Upper lobe of right lung (tissue), 1 donor: ENCODE measurements around the gene LHFPL6. TPM values are rescaled to one million over a fixed set of nuclear protein-coding genes. Genes with fewer than 3 reads are reported as not detected.
A peak's percentile ranks its signal among the peaks of the same experiment; 100 is the strongest.

Source experiments
- ATAC-seq: fragments of 200-7000 bp; cut with Tn5 transposase; one replicate; pipeline ENCODE4 v1.9.1; 2020; ENCODE audit warnings: mild to moderate bottlenecking, moderate library complexity
- DNase-seq: peaks from one replicate; pipeline ENCODE4 v3.0.0-alpha.2; 2020
- H3K27ac ChIP-seq: fragments of 200-600 bp; one replicate; pipeline ENCODE4 v1.8.0; 2022
- H3K27me3 ChIP-seq: fragments of 200-600 bp; one replicate; pipeline ENCODE4 v1.8.0; 2022; ENCODE audit warnings: mild to moderate bottlenecking
- H3K36me3 ChIP-seq: fragments of 200-600 bp; one replicate; pipeline ENCODE4 v1.8.0; 2022
- H3K4me1 ChIP-seq: fragments of 200-600 bp; one replicate; pipeline ENCODE4 v1.8.0; 2022
- H3K4me3 ChIP-seq: fragments of 200-600 bp; one replicate; pipeline ENCODE4 v1.8.0; 2022; ENCODE audit warnings: mild to moderate bottlenecking
- H3K9me3 ChIP-seq: fragments of 200-600 bp; one replicate; pipeline ENCODE4 v1.8.0; 2022
- CTCF ChIP-seq: fragments of 200-600 bp; IDR thresholded peaks from one replicate; pipeline ENCODE4 v1.8.0; 2022; ENCODE audit warnings: antibody characterized with exemption
- intact Hi-C: fragments of 100-400 bp; cut with DNase I; formaldehyde crosslinking; loops from one replicate; pipeline ENCODE4 v1.11.0; 2022
- total RNA-seq: library from RNA; stranded (reverse); fragmentation: NEBNext Ultra II Directional; extraction: Animal tissue kit (Norgen Biotek cat#: 25700); gene quantifications from one replicate; pipeline ENCODE4 v1.2.1, GENCODE V29; 2021
- donor health status: DM: no; HTN: yes; CAD: no; lungs with severe emphysema.

Gene LHFPL6
- total RNA-seq, 1 donor from 2014 or later = 80.0 TPM

GRCh38 chr13:39469676-39470075 lies 133.3 kb downstream of the LHFPL6 start:
- no peak overlapping the region for H3K27ac ChIP-seq
- H3K36me3 ChIP-seq = no peaks in the 10 kb centered on the region
- ATAC-seq (no peak), DNase-seq (no peak)
- no peaks in the 10 kb centered on the region for H3K4me1 ChIP-seq
- no peak overlapping the region for H3K4me3 ChIP-seq
- intact Hi-C loops = loop anchor here (5.0 kb wide), 1 partner anchor 1857 kb away; no protein-coding TSS in a partner anchor
- no peaks in the 10 kb centered on the region for H3K27me3 ChIP-seq
- no peaks in the 10 kb centered on the region for H3K9me3 ChIP-seq
- no peak for TF ChIP-seq CTCF

GRCh38 chr13:39468306-39468705 lies 134.7 kb downstream of the LHFPL6 start:
- no peak for DNase-seq
- ATAC-seq = no peak
- no peaks in the 10 kb centered on the region for H3K4me1 ChIP-seq
- no peak overlapping the region for H3K4me3 ChIP-seq
- no peaks in the 10 kb centered on the region for H3K27me3 ChIP-seq
- no peak overlapping the region for H3K27ac ChIP-seq
- intact Hi-C loops = loop anchor here (5.0 kb wide), 1 partner anchor 1856 kb away; no protein-coding TSS in a partner anchor
- no peaks in the 10 kb centered on the region for H3K9me3 ChIP-seq
- no peaks in the 10 kb centered on the region for H3K36me3 ChIP-seq
- no peak for TF ChIP-seq CTCF

GRCh38 chr13:39463611-39464010 lies 139.4 kb downstream of the LHFPL6 start:
- Histone ChIP-seq H3K27me3 (no peaks in the 10 kb centered on the region), H3K27ac (no peak overlapping the region), H3K4me1 (peaks cover 13% of the 10 kb centered on the region), H3K4me3 (no peak overlapping the region), H3K9me3 (no peaks in the 10 kb centered on the region), H3K36me3 (no peaks in the 10 kb centered on the region)
- intact Hi-C loops = no loop called here
- DNase-seq (no peak), ATAC-seq (no peak)
- TF ChIP-seq CTCF = no peak

- no peak overlapping the region for H3K27ac ChIP-seq
- intact Hi-C loops = no loop called here
- H3K27me3 ChIP-seq = no peaks in the 10 kb centered on the region
- H3K9me3 ChIP-seq = no peaks in the 10 kb centered on the region
- no peak overlapping the region for H3K4me3 ChIP-seq
- peaks cover 13% of the 10 kb centered on the region for H3K4me1 ChIP-seq
- no peaks in the 10 kb centered on the region for H3K36me3 ChIP-seq
- ATAC-seq (no peak), DNase-seq (no peak)
- no peak for TF ChIP-seq CTCF
Observed at GRCh38 chr13:39462906-39463305, 140.1 kb downstream of the LHFPL6 start.

GRCh38 chr13:39462428-39462827 lies 140.6 kb downstream of the LHFPL6 start:
- intact Hi-C loops = no loop called here
- H3K27ac ChIP-seq = no peak overlapping the region
- no peaks in the 10 kb centered on the region for H3K36me3 ChIP-seq
- no peaks in the 10 kb centered on the region for H3K27me3 ChIP-seq
- H3K4me1 ChIP-seq = peaks cover 13% of the 10 kb centered on the region
- H3K9me3 ChIP-seq = no peaks in the 10 kb centered on the region
- TF ChIP-seq CTCF = no peak
- ATAC-seq (peak; percentile 96), DNase-seq (no peak)
- no peak overlapping the region for H3K4me3 ChIP-seq

GRCh38 chr13:39461685-39462266 lies 141.2 kb downstream of the LHFPL6 start:
- DNase-seq = no peak
- peaks cover 13% of the 10 kb centered on the region for H3K4me1 ChIP-seq
- TF ChIP-seq CTCF = no peak
- ATAC-seq = peak; percentile 48
- H3K27me3 ChIP-seq = no peaks in the 10 kb centered on the region
- no peaks in the 10 kb centered on the region for H3K36me3 ChIP-seq
- H3K27ac ChIP-seq = peak overlapping the region; percentile 14
- intact Hi-C loops = no loop called here
- H3K9me3 ChIP-seq = no peaks in the 10 kb centered on the region
- no peak overlapping the region for H3K4me3 ChIP-seq
